Sigmoid colon (tissue), 4 donors: ENCODE data around the gene ZFYVE1.

Source experiments
- EP300 ChIP-seq, 4 donors: sonication (generic); formaldehyde crosslinking; IDR thresholded peaks; one replicate each; pipeline ENCODE4 v1.6.1; 2017; ENCODE audit warnings: antibody characterized with exemption in 4 of 4
- POLR2A ChIP-seq, 2 donors: fragments of 450-650 bp; IDR thresholded peaks; one replicate each; pipeline ENCODE4 v1.6.1; 2016; ENCODE audit warnings: antibody characterized with exemption in 2 of 2, mild to moderate bottlenecking in 2 of 2, moderate library complexity in 2 of 2
- POLR2AphosphoS5 ChIP-seq, 4 donors: sonication (generic); formaldehyde crosslinking; IDR thresholded peaks; one replicate each; pipeline ENCODE4 v1.6.1; 2017; ENCODE audit warnings: antibody characterized with exemption in 4 of 4
- TF ChIP-seq, protein P1 (sequence below), 4 experiments: fragments of 450-650 bp in 3 of 4; fragments of 200-600 bp in 1 of 4; IDR thresholded peaks; one replicate each; pipeline ENCODE4 v1.5.1; 2016 to 2019; ENCODE audit warnings: antibody characterized with exemption in 4 of 4, mild to moderate bottlenecking in 3 of 4, moderate library complexity in 2 of 4

DNA sequence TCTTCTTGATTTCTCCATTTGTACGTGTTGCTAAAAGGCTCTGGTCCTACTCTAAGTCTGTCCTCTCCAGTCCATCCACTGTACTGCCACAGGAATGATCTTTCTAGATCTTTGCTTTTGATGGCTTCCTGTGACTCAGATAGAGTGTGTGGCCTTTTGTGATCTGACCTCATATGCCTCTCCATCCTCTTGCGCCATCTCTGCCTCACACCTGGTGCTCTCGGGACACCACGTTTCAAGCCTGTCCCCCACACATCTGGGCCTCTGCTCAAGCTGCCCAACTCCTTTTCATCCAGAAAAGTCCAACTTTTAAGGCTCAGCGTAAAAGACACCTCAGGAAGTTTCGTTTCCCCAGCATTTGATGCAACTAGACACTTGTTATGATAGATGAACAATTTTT is 61.7 kb downstream of the ZFYVE1 start:
- no peak for TF ChIP-seq POLR2A (IDR thresholded peaks at IDR 0.05)
- TF ChIP-seq, protein P1, sequence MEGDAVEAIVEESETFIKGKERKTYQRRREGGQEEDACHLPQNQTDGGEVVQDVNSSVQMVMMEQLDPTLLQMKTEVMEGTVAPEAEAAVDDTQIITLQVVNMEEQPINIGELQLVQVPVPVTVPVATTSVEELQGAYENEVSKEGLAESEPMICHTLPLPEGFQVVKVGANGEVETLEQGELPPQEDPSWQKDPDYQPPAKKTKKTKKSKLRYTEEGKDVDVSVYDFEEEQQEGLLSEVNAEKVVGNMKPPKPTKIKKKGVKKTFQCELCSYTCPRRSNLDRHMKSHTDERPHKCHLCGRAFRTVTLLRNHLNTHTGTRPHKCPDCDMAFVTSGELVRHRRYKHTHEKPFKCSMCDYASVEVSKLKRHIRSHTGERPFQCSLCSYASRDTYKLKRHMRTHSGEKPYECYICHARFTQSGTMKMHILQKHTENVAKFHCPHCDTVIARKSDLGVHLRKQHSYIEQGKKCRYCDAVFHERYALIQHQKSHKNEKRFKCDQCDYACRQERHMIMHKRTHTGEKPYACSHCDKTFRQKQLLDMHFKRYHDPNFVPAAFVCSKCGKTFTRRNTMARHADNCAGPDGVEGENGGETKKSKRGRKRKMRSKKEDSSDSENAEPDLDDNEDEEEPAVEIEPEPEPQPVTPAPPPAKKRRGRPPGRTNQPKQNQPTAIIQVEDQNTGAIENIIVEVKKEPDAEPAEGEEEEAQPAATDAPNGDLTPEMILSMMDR (IDR thresholded peaks at IDR 0.05), result no peak
- TF ChIP-seq POLR2AphosphoS5 (IDR thresholded peaks at IDR 0.05), result no peak
- TF ChIP-seq EP300 (IDR thresholded peaks at IDR 0.05), result no peak
